WERI-Rb-1 (cell line): Measurements from ENCODE around the gene PHTF2.

Experiments used
- DNase-seq: peaks from one replicate; pipeline ENCODE4 v3.0.0-alpha.2; 2020
- H3K27ac ChIP-seq: fragments of 250-450 bp; sonication (Bioruptor Pico); 2 replicates; pipeline ENCODE4 v1.5.1; 2020; ENCODE audit warnings: mild to moderate bottlenecking, moderate library complexity
- H3K27me3 ChIP-seq: fragments of 250-450 bp; sonication (Bioruptor Pico); 2 replicates; pipeline ENCODE4 v1.5.1; 2021; ENCODE audit warnings: mild to moderate bottlenecking, low read depth, moderate library complexity; ENCODE audit not compliant: insufficient read depth, severe bottlenecking
- H3K36me3 ChIP-seq: fragments of 250-450 bp; sonication (Bioruptor Pico); 2 replicates; pipeline ENCODE4 v1.5.1; 2020; ENCODE audit warnings: mild to moderate bottlenecking, moderate library complexity
- H3K4me3 ChIP-seq: 2 replicates; pipeline ENCODE4 v1.5.1; 2011; ENCODE audit warnings: low read depth, mild to moderate bottlenecking, control low read depth, low read length
- H3K9me3 ChIP-seq: fragments of 250-450 bp; sonication (Bioruptor Pico); 2 replicates; pipeline ENCODE4 v1.5.1; 2021; ENCODE audit warnings: mild to moderate bottlenecking, moderate library complexity; ENCODE audit not compliant: severe bottlenecking
- TF ChIP-seq, protein P1 (sequence below): IDR thresholded peaks from 2 replicates; pipeline ENCODE4 v1.5.1; 2011; ENCODE audit warnings: low read depth, mild to moderate bottlenecking, control low read depth, inconsistent platforms, low read length

Gene PHTF2

DNA sequence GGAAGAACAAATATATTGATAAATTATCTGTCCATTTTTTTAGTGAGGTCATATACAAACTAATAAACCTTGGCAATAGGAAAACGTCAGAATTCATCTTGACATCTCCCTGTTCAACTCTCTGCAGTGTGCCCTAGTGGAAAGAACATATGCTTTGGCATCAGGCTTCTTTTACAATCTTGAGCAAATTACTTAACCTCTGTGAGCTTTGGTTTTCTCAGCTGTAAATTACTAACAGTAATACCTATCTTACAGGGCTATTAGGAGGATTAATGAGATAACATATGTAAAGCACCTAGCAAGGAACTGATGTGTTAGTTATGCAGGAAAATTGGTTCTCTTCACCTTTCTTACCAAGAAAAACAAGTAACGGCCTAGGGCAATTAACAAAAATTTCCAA, 161.8 kb downstream of the PHTF2 start:
- no peak for DNase-seq
- Histone ChIP-seq H3K4me3 (no peak overlapping the region), H3K36me3 (peaks cover 2% of the 10 kb centered on the region; the same call in 1 of the 2 replicates), H3K9me3 (no peaks in the 10 kb centered on the region), H3K27ac (no peak overlapping the region), H3K27me3 (no peaks in the 10 kb centered on the region)
- TF ChIP-seq, protein P1, sequence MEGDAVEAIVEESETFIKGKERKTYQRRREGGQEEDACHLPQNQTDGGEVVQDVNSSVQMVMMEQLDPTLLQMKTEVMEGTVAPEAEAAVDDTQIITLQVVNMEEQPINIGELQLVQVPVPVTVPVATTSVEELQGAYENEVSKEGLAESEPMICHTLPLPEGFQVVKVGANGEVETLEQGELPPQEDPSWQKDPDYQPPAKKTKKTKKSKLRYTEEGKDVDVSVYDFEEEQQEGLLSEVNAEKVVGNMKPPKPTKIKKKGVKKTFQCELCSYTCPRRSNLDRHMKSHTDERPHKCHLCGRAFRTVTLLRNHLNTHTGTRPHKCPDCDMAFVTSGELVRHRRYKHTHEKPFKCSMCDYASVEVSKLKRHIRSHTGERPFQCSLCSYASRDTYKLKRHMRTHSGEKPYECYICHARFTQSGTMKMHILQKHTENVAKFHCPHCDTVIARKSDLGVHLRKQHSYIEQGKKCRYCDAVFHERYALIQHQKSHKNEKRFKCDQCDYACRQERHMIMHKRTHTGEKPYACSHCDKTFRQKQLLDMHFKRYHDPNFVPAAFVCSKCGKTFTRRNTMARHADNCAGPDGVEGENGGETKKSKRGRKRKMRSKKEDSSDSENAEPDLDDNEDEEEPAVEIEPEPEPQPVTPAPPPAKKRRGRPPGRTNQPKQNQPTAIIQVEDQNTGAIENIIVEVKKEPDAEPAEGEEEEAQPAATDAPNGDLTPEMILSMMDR: no peak

- H3K9me3 ChIP-seq: no peaks in the 10 kb centered on the region
- H3K27me3 ChIP-seq: no peaks in the 10 kb centered on the region
- no peaks in the 10 kb centered on the region for H3K36me3 ChIP-seq
- H3K27ac ChIP-seq: no peak overlapping the region
- H3K4me3 ChIP-seq: no peak overlapping the region
- TF ChIP-seq, protein P1: no peak
- no peak for DNase-seq
Measured at GRCh38 chr7:77967429-77967828, 168.9 kb downstream of the PHTF2 start.

DNA sequence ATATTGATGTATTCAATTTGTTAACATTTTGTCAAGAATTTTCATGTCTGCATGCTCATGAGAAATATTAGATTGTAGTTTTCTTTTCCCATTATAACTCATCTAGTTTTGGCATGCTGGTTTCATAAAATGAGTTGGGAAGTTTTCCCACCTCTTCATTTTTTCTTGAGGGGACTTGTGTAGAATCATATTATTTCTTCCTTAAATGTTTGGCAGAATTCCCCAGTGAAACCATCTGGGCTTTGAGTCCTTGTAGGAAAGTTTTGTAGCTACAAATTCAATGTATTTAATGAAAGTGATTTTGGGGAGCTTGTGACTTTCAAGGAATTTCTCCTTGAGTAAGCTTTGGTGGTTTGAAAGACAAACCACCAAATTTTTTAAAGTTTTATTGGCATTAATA, 173.2 kb downstream of the PHTF2 start:
- Histone ChIP-seq H3K27me3 (no peaks in the 10 kb centered on the region), H3K4me3 (no peak overlapping the region), H3K9me3 (no peaks in the 10 kb centered on the region), H3K36me3 (no peaks in the 10 kb centered on the region), H3K27ac (no peak overlapping the region)
- TF ChIP-seq, protein P1: no peak
- DNase-seq: no peak

DNA sequence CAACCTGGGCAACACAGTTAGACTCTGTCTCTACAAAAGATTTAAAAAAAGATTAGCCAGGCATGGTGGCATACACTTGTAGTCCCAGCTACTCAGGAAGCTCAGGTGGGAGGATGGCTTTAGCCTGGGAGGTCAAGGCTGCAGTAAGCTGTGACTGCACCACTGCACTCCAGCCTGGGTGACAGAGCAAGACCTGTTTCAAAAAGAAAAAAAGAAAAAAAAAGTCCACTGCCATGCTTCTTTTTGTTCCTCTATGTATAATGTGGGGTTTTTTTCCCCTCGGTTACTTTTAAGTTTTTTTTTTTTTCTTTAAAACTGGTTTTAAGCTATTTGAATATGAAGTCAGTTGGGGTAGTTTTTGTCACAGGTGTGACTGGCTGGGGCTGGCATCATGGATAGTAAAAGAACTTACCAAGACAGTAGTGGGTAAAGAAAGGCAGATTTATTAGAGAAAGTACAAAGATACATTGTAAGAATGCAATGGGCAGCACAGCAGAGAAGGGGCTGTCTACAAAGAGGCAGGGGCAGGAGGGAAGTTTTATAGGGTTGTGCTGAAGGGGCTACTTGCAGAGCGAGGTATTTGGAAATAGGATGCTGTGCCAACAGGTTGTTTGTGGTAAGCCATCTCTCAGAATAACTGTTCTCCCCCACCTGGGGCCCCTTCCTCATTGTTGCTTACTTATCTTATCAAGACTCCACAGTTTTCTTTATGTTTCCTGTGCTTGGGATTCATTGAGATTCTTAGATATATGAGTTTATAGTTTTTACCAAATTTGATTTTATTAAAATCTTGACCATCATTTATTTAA, 177.3 kb downstream of the PHTF2 start:
- no peak overlapping the region for H3K27ac ChIP-seq
- no peak for DNase-seq

GRCh38 chr7:77979219-77979618, 180.6 kb downstream of the PHTF2 start:
- H3K4me3 ChIP-seq: no peak overlapping the region
- TF ChIP-seq, protein P1: no peak
- DNase-seq: no peak
- H3K27me3 ChIP-seq: no peaks in the 10 kb centered on the region
- H3K9me3 ChIP-seq: no peaks in the 10 kb centered on the region
- no peaks in the 10 kb centered on the region for H3K36me3 ChIP-seq
- no peak overlapping the region for H3K27ac ChIP-seq

More for the DNA sequence above, 177.3 kb downstream of the PHTF2 start:
- Histone ChIP-seq H3K9me3 (no peaks in the 10 kb centered on the region), H3K27me3 (no peaks in the 10 kb centered on the region), H3K36me3 (no peaks in the 10 kb centered on the region), H3K4me3 (no peak overlapping the region)
- TF ChIP-seq, protein P1: no peak
